ENCODE measurements around the gene GBX1.

DNA sequence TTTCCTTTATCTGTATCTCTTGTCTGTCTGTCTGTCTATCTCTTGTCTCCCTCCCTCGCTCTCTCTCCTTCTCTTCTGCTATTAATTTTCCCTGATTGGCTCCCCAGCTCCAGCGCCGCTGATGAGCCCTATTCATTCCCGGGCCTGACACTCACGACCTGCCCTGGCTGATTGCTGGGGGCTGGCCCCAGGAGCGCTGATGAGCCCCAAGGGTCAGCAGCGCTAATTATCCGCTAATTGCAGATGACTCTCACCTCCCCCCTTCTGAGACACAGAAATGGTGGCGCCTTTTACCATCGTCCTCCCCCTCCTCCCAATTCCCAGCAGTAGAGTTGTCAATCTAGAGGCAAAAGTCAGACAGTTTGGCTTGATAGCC is 1.3 kb upstream of the GBX1 start:
- TF ChIP-seq, protein P1, sequence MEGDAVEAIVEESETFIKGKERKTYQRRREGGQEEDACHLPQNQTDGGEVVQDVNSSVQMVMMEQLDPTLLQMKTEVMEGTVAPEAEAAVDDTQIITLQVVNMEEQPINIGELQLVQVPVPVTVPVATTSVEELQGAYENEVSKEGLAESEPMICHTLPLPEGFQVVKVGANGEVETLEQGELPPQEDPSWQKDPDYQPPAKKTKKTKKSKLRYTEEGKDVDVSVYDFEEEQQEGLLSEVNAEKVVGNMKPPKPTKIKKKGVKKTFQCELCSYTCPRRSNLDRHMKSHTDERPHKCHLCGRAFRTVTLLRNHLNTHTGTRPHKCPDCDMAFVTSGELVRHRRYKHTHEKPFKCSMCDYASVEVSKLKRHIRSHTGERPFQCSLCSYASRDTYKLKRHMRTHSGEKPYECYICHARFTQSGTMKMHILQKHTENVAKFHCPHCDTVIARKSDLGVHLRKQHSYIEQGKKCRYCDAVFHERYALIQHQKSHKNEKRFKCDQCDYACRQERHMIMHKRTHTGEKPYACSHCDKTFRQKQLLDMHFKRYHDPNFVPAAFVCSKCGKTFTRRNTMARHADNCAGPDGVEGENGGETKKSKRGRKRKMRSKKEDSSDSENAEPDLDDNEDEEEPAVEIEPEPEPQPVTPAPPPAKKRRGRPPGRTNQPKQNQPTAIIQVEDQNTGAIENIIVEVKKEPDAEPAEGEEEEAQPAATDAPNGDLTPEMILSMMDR (IDR thresholded peaks at IDR 0.05), result no peak
- no peak for TF ChIP-seq POLR2A (IDR thresholded peaks at IDR 0.05)

Data from heart left ventricle (tissue), 13 donors.